Epithelial cell of esophagus (primary cell): ENCODE results near the gene AGXT2.

Experiments
- DNase-seq: peaks from one replicate; pipeline ENCODE4 v3.0.0; 2010; ENCODE audit warnings: low read depth
- H3K4me3 ChIP-seq: 2 replicates; pipeline ENCODE4 v1.5.1; 2011; ENCODE audit warnings: mild to moderate bottlenecking, low read length, control low read depth
- CTCF ChIP-seq: IDR thresholded peaks from 2 replicates; pipeline ENCODE4 v1.5.1; 2011; ENCODE audit warnings: low read depth, mild to moderate bottlenecking, low read length, control low read depth, inconsistent platforms; ENCODE audit not compliant: insufficient read depth; ENCODE audit errors: missing control alignments

Gene AGXT2

GRCh38 chr5:35073160-35073559 is 25.4 kb upstream of the AGXT2 start:
- TF ChIP-seq CTCF, result no peak
- H3K4me3 ChIP-seq, result no peak overlapping the region
- DNase-seq, result no peak

GRCh38 chr5:35069188-35069587 is 21.4 kb upstream of the AGXT2 start:
- H3K4me3 ChIP-seq, result no peak overlapping the region
- TF ChIP-seq CTCF, result no peak
- DNase-seq, result no peak

- peak; percentile 5 for DNase-seq
- no peak overlapping the region for H3K4me3 ChIP-seq
- no peak for TF ChIP-seq CTCF
Measured at GRCh38 chr5:35067985-35068384, 20.2 kb upstream of the AGXT2 start.

GRCh38 chr5:35066260-35066795 is 18.6 kb upstream of the AGXT2 start:
- H3K4me3 ChIP-seq, result no peak overlapping the region
- TF ChIP-seq CTCF, result no peak
- DNase-seq, result no peak

GRCh38 chr5:35063414-35063813 is 15.7 kb upstream of the AGXT2 start:
- no peak overlapping the region for H3K4me3 ChIP-seq
- no peak for DNase-seq
- TF ChIP-seq CTCF, result no peak

GRCh38 chr5:35061211-35061770 is 13.5 kb upstream of the AGXT2 start:
- TF ChIP-seq CTCF, result no peak
- no peak for DNase-seq
- H3K4me3 ChIP-seq, result no peak overlapping the region

GRCh38 chr5:35060236-35060635 is 12.5 kb upstream of the AGXT2 start:
- DNase-seq, result no peak
- TF ChIP-seq CTCF, result no peak
- no peak overlapping the region for H3K4me3 ChIP-seq
